PC-9 (cell line): Measurements from ENCODE around the gene LDLRAD3.

ENCODE experiments used
- CTCF ChIP-seq: fragments of 200-600 bp; sonication (generic); conservative IDR thresholded peaks from 2 replicates; pipeline ENCODE4 v1.6.1; 2017; ENCODE audit warnings: mixed run types, antibody characterized with exemption, mild to moderate bottlenecking, moderate library complexity
- EZH2 ChIP-seq: fragments of 200-600 bp; sonication (generic); IDR thresholded peaks from 2 replicates; pipeline ENCODE4 v1.8.0; 2017; ENCODE audit warnings: antibody characterized with exemption, low read depth

GRCh38 chr11:36147491-36147890 lies 203.6 kb downstream of the LDLRAD3 start:
- TF ChIP-seq CTCF (no peak), EZH2 (no peak)
